Pancreas (tissue), 10 donors: Measurements from ENCODE around the gene KPTN. TPM values are rescaled to one million over a fixed set of nuclear protein-coding genes. Genes with fewer than 3 reads are reported as not detected.
A peak's percentile ranks its signal among the peaks of the same experiment; 100 is the strongest.

Source experiments
- ATAC-seq, 4 donors: fragments of 200-7000 bp; cut with Tn5 transposase; one replicate each; pipeline versions ENCODE4 v1.8.0 to v1.9.1; 2020; ENCODE audit warnings: mild to moderate bottlenecking in 4 of 4, moderate library complexity in 4 of 4
- DNase-seq, 6 donors: peaks; one replicate each; pipeline ENCODE4 v3.0.0-alpha.2; 2020
- FAIRE-seq: peaks from 2 replicates; lab custom pipeline; 2012; peaks lifted over from hg19 to GRCh38; lab: Jason Lieb, UNC
- H3K27ac ChIP-seq, 4 donors: fragments of 200-600 bp; sonication (generic); 1 replicate in 3 of 4; 2 replicates in 1 of 4; pipeline versions ENCODE4 v1.5.0 to v1.8.0; 2020
- H3K27me3 ChIP-seq, 4 donors: fragments of 200-600 bp; one replicate each; pipeline ENCODE4 v1.8.0; 2021
- H3K36me3 ChIP-seq, 3 donors: fragments of 200-600 bp; sonication (generic) in 1 of 3; one replicate each; pipeline versions ENCODE4 v1.5.0 to v1.8.0; 2020 to 2021
- H3K4me1 ChIP-seq, 3 donors: fragments of 200-600 bp; one replicate each; pipeline ENCODE4 v1.8.0; 2021
- H3K4me3 ChIP-seq, 4 donors: fragments of 200-600 bp; sonication (generic) in 2 of 4; one replicate each; pipeline versions ENCODE4 v1.5.0 to v1.8.0; 2020 to 2021
- H3K9me3 ChIP-seq, 4 donors: fragments of 200-600 bp; one replicate each; pipeline ENCODE4 v1.8.0; 2021
- WGBS, 2 donors: extraction: QIAGEN DNeasy Blood & Tissue Kit; methylation state at CpG; one replicate each; pipeline ENCODE4 v1.1.7; 2013; 5-methylcytosine and 5-hydroxymethylcytosine counted together
- intact Hi-C, 3 donors: fragments of 100-400 bp; cut with DNase I; formaldehyde crosslinking; loops; one replicate each; pipeline versions ENCODE4 v1.11.1 to v1.14.2; 2022
- polyA plus RNA-seq, 2 donors: library from polyadenylated mRNA; stranded (reverse); fragments of 200-250 nt; gene quantifications; one replicate each; pipeline ENCODE4 v1.2.3, GENCODE V29; 2013
- total RNA-seq, 6 donors: library from RNA; stranded (reverse); fragmentation: NEBNext Ultra II Directional in 4 of 6; extraction: Animal tissue kit (Norgen Biotek cat#: 25700) in 4 of 6; gene quantifications; one replicate each; pipeline versions ENCODE4 v1.2.1 to v1.2.4, GENCODE V29; 2021 to 2023
- TF ChIP-seq, protein P1 (sequence below), 4 donors: fragments of 200-600 bp; sonication (generic) in 3 of 4; IDR thresholded peaks; one replicate each; pipeline versions ENCODE4 v1.5.0 to v1.8.0; 2021; ENCODE audit warnings: antibody characterized with exemption in 4 of 4
- donor health status: healthy with polysubstance abuse.
- donor health status: DM: no; HTN: no; CAD: no; lungs with moderate emphysema.
- donor health status: DM: no; HTN: no; CAD: no.
- donor health status: control.
- donor health status: control.
- donor health status: Bipolar disorder and iron deficiency.
- donor health status: DM: yes; HTN: yes; CAD: no.
- donor health status: DM: no; HTN: no; CAD: no.
- donor health status: DM: no; HTN: no; CAD: no.
- donor health status: DM: yes; HTN: yes; CAD: no.

Gene KPTN
- total and polyA plus RNA-seq, 8 donors = 3.0 to 53.3 (median 6.0) TPM

DNA sequence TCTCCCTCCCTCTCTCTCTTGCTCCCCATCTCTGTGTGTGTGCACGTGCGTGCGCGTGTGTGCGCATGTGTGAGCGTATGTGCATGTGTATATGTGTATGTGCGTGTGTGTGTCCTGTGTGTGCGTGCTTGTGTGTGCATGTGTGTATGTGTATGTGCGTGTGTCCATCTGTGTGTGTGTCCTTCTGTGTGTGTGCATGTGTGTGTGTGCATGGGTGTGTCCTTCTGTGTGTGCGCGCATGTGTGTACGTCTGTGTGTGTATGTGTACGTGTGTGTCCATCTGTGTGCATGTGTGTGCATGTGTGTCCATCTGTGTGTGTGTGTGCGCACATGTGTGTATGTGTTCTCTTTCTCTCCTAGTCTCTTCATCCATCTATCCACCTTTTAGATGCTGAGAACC is 24.5 kb downstream of the KPTN start:
- Histone ChIP-seq H3K36me3 (no peaks in the 10 kb centered on the region), H3K27ac (no peak overlapping the region), H3K4me1 (no peaks in the 10 kb centered on the region), H3K9me3 (no peaks in the 10 kb centered on the region), H3K27me3 (no peaks in the 10 kb centered on the region), H3K4me3 (no peak overlapping the region)
- 93% methylated on average over 14 of the region's 14 CpGs for WGBS, 2 donors
- TF ChIP-seq, protein P1, sequence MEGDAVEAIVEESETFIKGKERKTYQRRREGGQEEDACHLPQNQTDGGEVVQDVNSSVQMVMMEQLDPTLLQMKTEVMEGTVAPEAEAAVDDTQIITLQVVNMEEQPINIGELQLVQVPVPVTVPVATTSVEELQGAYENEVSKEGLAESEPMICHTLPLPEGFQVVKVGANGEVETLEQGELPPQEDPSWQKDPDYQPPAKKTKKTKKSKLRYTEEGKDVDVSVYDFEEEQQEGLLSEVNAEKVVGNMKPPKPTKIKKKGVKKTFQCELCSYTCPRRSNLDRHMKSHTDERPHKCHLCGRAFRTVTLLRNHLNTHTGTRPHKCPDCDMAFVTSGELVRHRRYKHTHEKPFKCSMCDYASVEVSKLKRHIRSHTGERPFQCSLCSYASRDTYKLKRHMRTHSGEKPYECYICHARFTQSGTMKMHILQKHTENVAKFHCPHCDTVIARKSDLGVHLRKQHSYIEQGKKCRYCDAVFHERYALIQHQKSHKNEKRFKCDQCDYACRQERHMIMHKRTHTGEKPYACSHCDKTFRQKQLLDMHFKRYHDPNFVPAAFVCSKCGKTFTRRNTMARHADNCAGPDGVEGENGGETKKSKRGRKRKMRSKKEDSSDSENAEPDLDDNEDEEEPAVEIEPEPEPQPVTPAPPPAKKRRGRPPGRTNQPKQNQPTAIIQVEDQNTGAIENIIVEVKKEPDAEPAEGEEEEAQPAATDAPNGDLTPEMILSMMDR (IDR thresholded peaks at IDR 0.05) = no peak
- FAIRE-seq = no peak
- intact Hi-C loops = no loop called here
- DNase-seq = no peak
- no peak for ATAC-seq

DNA sequence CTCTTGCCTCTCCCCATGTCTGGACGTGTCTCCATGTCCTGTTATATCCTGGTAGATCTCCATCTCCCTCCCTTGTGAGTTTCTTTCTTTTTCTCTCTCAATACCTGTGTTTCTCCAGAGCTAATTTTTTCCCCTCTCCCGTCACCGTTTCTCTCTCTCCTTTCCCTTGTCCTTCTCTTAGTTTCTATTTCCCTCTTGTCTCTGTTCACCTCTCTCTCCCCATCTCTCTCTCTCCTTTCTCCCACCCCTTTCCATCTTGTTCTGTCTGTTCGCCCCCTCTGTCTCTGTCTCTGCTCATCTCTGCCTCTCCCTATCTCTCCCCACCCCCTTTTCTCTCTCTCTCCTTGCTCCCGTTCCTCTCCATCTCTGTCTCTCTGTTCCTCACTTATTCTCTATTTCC is 25.3 kb downstream of the KPTN start:
- 59 to 68% methylated on average over 5 of the region's 5 CpGs for WGBS, 2 donors
- no peak overlapping the region for H3K4me3 ChIP-seq
- intact Hi-C loops = no loop called here
- FAIRE-seq (no peak), DNase-seq (no peak), ATAC-seq (no peak)
- no peaks in the 10 kb centered on the region for H3K36me3 ChIP-seq
- TF ChIP-seq, protein P1 (IDR thresholded peaks at IDR 0.05) = no peak
- no peak overlapping the region for H3K27ac ChIP-seq
- no peaks in the 10 kb centered on the region for H3K9me3 ChIP-seq
- no peaks in the 10 kb centered on the region for H3K27me3 ChIP-seq
- no peaks in the 10 kb centered on the region for H3K4me1 ChIP-seq

DNA sequence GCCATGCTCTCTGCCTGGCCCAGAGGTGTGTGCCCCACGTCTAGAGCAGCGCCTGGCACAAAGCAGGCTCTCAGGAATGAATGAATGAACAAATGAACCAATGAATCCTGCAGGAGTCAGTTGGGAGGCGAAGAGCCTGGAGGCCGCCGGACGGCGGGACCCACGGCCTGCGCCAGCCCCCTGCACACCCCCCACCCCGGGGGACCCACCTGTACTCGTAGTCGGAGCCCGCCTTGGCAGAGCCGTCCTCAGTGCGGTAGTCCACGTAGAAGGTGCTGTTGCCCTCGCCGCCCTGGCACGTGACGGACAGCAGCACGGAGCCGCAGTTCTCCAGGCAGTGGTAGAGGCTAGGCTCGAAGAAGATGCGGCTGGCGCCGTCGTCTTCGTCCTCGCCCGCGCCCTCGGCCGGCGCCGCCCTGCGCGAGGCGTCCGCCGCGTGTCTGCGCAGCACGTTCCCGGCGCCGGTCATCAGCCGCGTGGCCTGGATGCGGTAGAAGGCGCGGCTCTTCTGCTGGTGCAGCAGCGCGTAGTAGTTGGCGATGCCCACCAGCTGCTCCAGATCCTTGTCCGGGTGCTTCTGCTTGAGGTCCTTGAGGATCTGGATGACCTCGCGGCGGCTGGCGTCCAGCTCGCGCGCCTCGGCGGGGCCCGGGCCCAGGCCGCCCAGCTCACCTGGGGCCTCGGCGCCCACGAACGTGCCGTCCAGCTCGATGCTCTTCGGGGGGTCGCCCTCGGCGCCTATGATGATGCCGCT is 27.1 kb downstream of the KPTN start:
- Histone ChIP-seq H3K27me3 (no peaks in the 10 kb centered on the region), H3K9me3 (no peaks in the 10 kb centered on the region), H3K4me3 (no peak overlapping the region), H3K4me1 (no peaks in the 10 kb centered on the region), H3K36me3 (no peaks in the 10 kb centered on the region), H3K27ac (no peak overlapping the region)
- 70 to 74% methylated on average over 71 to 77 of the region's 77 CpGs for WGBS, 2 donors
- ATAC-seq (no peak), DNase-seq (peak in 1 of 6 donors; percentile 57), FAIRE-seq (no peak)
- intact Hi-C loops = no loop called here
- TF ChIP-seq, protein P1 (IDR thresholded peaks at IDR 0.05) = no peak

DNA sequence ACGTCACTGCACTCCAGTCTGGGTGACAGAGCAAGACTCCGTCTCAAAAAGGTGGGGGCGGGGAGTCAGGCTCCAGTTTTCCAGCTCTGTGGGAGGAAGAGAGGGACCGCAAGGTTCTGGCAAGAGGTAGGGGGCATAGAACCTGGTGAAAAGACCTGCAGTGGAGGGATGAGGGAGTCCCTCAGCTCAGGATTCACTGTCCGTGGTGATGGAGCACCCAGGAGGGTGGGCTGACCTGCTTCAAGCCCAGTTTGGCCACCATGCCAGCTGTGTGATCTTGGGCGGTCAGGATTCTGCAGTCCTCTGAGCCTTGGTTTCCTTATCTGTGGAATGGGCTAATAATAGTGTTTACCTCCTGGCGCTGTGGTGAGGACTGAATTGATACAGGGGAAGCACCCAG is 33.5 kb downstream of the KPTN start:
- FAIRE-seq (no peak), ATAC-seq (no peak), DNase-seq (peak in 1 of 6 donors; percentile 11)
- WGBS, 2 donors = 65 to 74% methylated on average over 7 of the region's 7 CpGs
- no peak overlapping the region for H3K27ac ChIP-seq
- H3K9me3 ChIP-seq = no peaks in the 10 kb centered on the region
- H3K4me1 ChIP-seq = no peaks in the 10 kb centered on the region
- H3K27me3 ChIP-seq = no peaks in the 10 kb centered on the region
- H3K4me3 ChIP-seq = no peak overlapping the region
- intact Hi-C loops = no loop called here
- H3K36me3 ChIP-seq = no peaks in the 10 kb centered on the region
- TF ChIP-seq, protein P1 (IDR thresholded peaks at IDR 0.05) = no peak

DNA sequence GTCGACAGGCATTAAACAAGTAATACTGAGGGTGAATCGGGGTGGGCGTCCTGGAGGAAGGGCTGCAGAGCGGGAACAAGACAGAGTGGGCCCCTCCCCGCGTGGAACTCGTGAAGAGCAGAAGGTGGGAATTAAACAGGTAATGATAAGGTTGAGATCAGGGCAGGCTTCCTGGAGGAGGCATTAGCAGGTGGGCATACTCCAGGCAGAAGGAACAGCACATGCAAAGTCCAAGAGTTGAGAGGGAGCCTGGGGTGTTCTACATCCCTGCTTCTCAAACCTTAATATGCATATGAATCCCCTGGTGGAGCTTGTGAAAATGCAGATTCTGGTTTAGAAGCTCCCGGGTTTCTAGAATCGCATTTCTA is 35.7 kb downstream of the KPTN start:
- no peaks in the 10 kb centered on the region for H3K4me1 ChIP-seq
- DNase-seq = no peak
- FAIRE-seq = no peak
- WGBS, 2 donors = 61 to 65% methylated on average over 9 of the region's 9 CpGs
- intact Hi-C loops = loop anchor here in 1 of 3 donors (10.0 kb wide), 1 partner anchor 246 kb away; no protein-coding TSS in a partner anchor
- H3K4me3 ChIP-seq = no peak overlapping the region
- ATAC-seq = no peak
- H3K9me3 ChIP-seq = no peaks in the 10 kb centered on the region
- TF ChIP-seq, protein P1 (IDR thresholded peaks at IDR 0.05) = no peak
- H3K27ac ChIP-seq = no peak overlapping the region
- H3K27me3 ChIP-seq = no peaks in the 10 kb centered on the region
- no peaks in the 10 kb centered on the region for H3K36me3 ChIP-seq
